ENCODE measurements around the gene FOXK1.

FOXK1 gene

GRCh38 chr7:4814433-4814832, 132.3 kb downstream of the FOXK1 start:
- no peaks in the 10 kb centered on the region for H3K27me3 ChIP-seq (ENCODE audit: insufficient read depth, poor library complexity, severe bottlenecking)
- no peak overlapping the region for H3K27ac ChIP-seq (ENCODE audit: poor library complexity, severe bottlenecking)
- no peak for TF ChIP-seq CTCF (IDR thresholded peaks at IDR 0.05; ENCODE audit: poor library complexity, severe bottlenecking)
- H3K4me1 ChIP-seq (ENCODE audit: insufficient read depth, poor library complexity, severe bottlenecking): no peaks in the 10 kb centered on the region
- no peaks in the 10 kb centered on the region for H3K36me3 ChIP-seq (ENCODE audit: low read depth)
- DNase-seq (ENCODE audit: low spot score) (no peak), ATAC-seq (ENCODE audit: low read depth) (no peak)
- H3K4me3 ChIP-seq (ENCODE audit: severe bottlenecking): no peak overlapping the region
- no peaks in the 10 kb centered on the region for H3K9me3 ChIP-seq (ENCODE audit: severe bottlenecking)

- Histone ChIP-seq H3K27ac (ENCODE audit: poor library complexity, severe bottlenecking) (no peak overlapping the region), H3K36me3 (ENCODE audit: low read depth) (no peaks in the 10 kb centered on the region), H3K4me1 (ENCODE audit: insufficient read depth, poor library complexity, severe bottlenecking) (no peaks in the 10 kb centered on the region), H3K4me3 (ENCODE audit: severe bottlenecking) (no peak overlapping the region), H3K27me3 (ENCODE audit: insufficient read depth, poor library complexity, severe bottlenecking) (no peaks in the 10 kb centered on the region), H3K9me3 (ENCODE audit: severe bottlenecking) (no peaks in the 10 kb centered on the region)
- DNase-seq (ENCODE audit: low spot score): no peak
- ATAC-seq (ENCODE audit: low read depth): no peak
- TF ChIP-seq CTCF (IDR thresholded peaks at IDR 0.05; ENCODE audit: poor library complexity, severe bottlenecking): no peak
Observed at GRCh38 chr7:4815121-4815520, 133.0 kb downstream of the FOXK1 start.

GRCh38 chr7:4815609-4816418, 133.7 kb downstream of the FOXK1 start:
- H3K36me3 ChIP-seq (ENCODE audit: low read depth): no peaks in the 10 kb centered on the region
- no peaks in the 10 kb centered on the region for H3K27me3 ChIP-seq (ENCODE audit: insufficient read depth, poor library complexity, severe bottlenecking)
- no peaks in the 10 kb centered on the region for H3K4me1 ChIP-seq (ENCODE audit: insufficient read depth, poor library complexity, severe bottlenecking)
- no peak overlapping the region for H3K27ac ChIP-seq (ENCODE audit: poor library complexity, severe bottlenecking)
- no peak for TF ChIP-seq CTCF (IDR thresholded peaks at IDR 0.05; ENCODE audit: poor library complexity, severe bottlenecking)
- no peak overlapping the region for H3K4me3 ChIP-seq (ENCODE audit: severe bottlenecking)
- ATAC-seq (ENCODE audit: low read depth) (no peak), DNase-seq (ENCODE audit: low spot score) (no peak)
- H3K9me3 ChIP-seq (ENCODE audit: severe bottlenecking): no peaks in the 10 kb centered on the region

- no peaks in the 10 kb centered on the region for H3K27me3 ChIP-seq (ENCODE audit: insufficient read depth, poor library complexity, severe bottlenecking)
- H3K9me3 ChIP-seq (ENCODE audit: severe bottlenecking): no peaks in the 10 kb centered on the region
- no peak overlapping the region for H3K4me3 ChIP-seq (ENCODE audit: severe bottlenecking)
- DNase-seq (ENCODE audit: low spot score): no peak
- no peaks in the 10 kb centered on the region for H3K4me1 ChIP-seq (ENCODE audit: insufficient read depth, poor library complexity, severe bottlenecking)
- no peak for TF ChIP-seq CTCF (IDR thresholded peaks at IDR 0.05; ENCODE audit: poor library complexity, severe bottlenecking)
- no peak overlapping the region for H3K27ac ChIP-seq (ENCODE audit: poor library complexity, severe bottlenecking)
- H3K36me3 ChIP-seq (ENCODE audit: low read depth): no peaks in the 10 kb centered on the region
- ATAC-seq (ENCODE audit: low read depth): no peak
Observed at GRCh38 chr7:4816419-4817080, 134.5 kb downstream of the FOXK1 start.
